Measurements from ENCODE around the gene ELK3.

The ELK3 gene

DNA sequence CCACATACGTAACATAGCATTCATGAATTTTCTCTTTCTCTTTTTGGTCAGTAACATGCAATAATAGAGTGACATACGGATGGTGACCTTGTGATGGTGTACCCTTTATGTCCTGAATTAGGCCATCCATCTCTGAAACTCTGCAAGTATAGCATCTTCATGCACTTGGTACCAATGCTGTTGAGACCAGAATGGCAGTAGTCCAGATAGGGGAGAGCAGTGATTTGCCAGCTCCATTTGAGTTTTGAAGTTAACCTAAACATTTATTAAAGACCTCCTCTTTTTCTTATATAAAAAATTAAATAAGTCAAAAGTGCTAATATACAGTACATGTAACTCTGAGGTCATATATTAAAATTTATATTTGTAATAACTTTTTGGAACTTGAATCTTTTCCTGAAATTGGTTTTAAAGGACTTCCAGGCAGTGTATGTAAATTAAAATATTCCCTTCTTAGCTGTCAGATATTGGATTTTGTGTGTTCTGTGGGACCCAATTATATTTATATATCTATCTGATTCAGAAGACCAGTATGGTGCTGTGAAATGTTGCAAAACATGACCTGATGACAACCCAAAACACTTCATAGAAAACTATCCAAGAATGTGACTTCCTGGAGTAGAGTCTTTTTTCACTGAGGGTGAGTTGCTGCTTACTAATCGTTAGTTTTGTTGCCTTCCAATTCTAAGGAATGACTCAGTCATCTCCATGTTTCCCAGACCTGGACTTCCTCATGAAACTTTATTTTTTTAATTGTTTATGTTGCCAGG lies 3.5 kb downstream of the ELK3 start:
- H3K36me3 Mint-ChIP-seq, result peaks cover 8% of the 10 kb centered on the region
- H3K9me3 Mint-ChIP-seq (ENCODE audit: low read depth), result no peaks in the 10 kb centered on the region
- peak overlapping the region; percentile 94 for H3K4me3 Mint-ChIP-seq
- no peaks in the 10 kb centered on the region for H3K27me3 Mint-ChIP-seq
- H3K4me1 Mint-ChIP-seq (ENCODE audit: low read depth), result peaks cover 57% of the 10 kb centered on the region
- H3K27ac Mint-ChIP-seq, result peak overlapping the region; percentile 98

DNA sequence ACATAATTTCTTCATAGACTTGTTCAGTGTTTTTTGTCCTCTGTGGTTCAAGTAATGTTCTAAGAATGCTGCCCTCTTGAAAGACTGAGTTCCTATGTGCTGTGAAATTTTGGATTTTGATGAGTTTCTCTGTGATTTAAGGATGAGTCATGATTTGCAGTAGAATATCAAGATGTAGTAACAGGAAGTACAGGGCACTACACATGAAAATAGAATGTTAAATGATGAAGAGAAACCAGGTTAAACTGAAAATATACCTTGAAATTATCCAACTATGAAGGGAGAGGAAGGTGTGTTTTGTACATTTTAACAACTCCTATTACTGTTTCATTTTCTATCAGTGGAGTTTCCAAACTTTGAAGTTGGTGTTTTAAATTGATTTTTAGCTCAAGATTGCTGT lies 4.8 kb downstream of the ELK3 start:
- Mint-ChIP-seq H3K36me3 (peaks cover 12% of the 10 kb centered on the region), H3K27me3 (no peaks in the 10 kb centered on the region), H3K9me3 (ENCODE audit: low read depth) (no peaks in the 10 kb centered on the region), H3K27ac (peak overlapping the region; percentile 91), H3K4me1 (ENCODE audit: low read depth) (peaks cover 57% of the 10 kb centered on the region), H3K4me3 (peak overlapping the region; percentile 94)

DNA sequence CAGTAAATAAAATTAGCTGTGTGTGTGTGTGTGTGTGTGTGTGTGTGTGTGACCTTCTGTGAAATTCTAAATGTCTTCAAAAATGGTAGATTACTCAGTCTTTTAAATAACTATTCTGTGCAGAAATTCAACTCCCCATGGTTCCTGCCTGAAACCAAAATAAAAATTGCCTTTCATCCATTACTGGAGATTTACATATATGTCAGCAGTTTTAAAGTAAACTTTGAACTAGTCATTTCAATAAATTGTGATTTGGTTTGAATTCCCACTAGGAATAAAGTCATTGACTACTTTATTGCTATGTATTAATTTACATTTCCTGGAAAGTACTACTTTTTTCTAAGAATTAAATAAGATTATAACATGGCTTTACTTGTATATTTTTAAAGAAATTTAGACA lies 5.3 kb downstream of the ELK3 start:
- Mint-ChIP-seq H3K4me1 (ENCODE audit: low read depth) (peaks cover 60% of the 10 kb centered on the region), H3K27ac (peak overlapping the region; percentile 91), H3K4me3 (peak overlapping the region; percentile 94), H3K36me3 (peaks cover 12% of the 10 kb centered on the region), H3K27me3 (no peaks in the 10 kb centered on the region), H3K9me3 (ENCODE audit: low read depth) (no peaks in the 10 kb centered on the region)

DNA sequence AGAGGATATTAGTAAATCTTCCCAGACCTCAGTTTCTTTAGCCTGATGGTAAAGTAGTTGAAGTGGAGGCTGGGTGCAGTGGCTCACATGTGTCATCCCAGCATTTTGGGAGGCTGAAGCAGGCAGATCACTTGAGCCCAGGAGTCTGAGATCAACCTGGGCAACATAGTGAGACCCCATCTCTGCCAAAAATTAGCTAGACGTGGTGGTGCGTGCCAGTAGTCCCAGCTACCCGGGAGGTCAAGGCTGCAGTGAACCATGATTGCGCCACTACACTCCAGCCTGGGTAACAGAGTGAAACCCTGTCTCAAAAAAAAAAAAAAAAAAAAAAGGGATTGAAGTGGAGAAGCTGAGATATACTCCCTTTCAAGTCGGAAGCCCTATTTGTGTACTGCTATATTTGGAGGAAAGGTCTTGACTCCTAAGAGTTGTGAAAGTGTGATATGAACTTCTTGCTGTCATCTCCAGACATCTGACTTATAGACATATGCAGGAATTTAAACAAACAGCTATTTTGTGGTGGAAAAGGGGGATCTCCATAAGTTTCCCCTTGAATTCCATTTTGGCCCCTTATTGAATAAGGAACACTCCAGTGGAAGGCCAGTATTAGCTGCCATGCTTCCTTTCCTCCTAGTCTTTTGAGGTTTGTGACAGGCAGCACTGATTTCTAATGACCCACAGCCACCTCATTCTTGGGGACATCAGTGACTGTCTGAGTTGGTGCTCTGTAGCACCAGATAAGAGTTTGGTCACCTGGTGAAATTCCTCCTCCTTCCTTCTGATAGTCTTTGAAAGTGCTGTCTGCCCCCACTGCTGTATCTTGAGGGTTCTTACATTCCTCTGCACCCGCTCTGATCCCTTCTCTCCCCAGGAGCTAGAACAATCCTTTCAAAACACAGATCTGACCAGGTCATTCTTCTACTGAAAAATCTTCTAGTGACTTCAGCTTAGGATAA lies 7.4 kb downstream of the ELK3 start:
- Mint-ChIP-seq H3K4me1 (ENCODE audit: low read depth) (peaks cover 74% of the 10 kb centered on the region), H3K27ac (peak overlapping the region; percentile 61), H3K9me3 (ENCODE audit: low read depth) (no peaks in the 10 kb centered on the region), H3K4me3 (peak overlapping the region; percentile 22), H3K27me3 (no peaks in the 10 kb centered on the region), H3K36me3 (peaks cover 12% of the 10 kb centered on the region)

DNA sequence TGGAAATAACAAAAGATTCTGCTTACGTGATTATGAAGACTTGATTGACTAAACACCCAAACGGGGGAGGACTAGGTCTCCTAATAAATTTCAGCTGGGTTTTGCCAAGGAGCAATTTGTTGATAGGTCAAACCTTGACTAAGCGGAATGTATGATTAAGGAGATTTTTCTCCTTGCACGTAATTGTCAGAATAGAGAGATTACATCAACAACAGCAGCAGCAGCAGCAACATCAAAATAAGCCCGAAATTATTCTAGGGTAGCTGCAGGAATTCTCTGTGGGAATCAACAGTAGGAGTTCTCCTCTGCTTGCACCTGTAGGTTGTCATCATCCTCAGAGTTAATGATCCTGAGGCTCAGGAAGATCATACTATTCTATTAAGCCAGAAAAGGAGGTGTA lies 10.2 kb downstream of the ELK3 start:
- peaks cover 74% of the 10 kb centered on the region for H3K4me1 Mint-ChIP-seq (ENCODE audit: low read depth)
- H3K9me3 Mint-ChIP-seq (ENCODE audit: low read depth), result no peaks in the 10 kb centered on the region
- peaks cover 12% of the 10 kb centered on the region for H3K36me3 Mint-ChIP-seq
- no peaks in the 10 kb centered on the region for H3K27me3 Mint-ChIP-seq
- H3K27ac Mint-ChIP-seq, result peak overlapping the region; percentile 22
- H3K4me3 Mint-ChIP-seq, result no peak overlapping the region

DNA sequence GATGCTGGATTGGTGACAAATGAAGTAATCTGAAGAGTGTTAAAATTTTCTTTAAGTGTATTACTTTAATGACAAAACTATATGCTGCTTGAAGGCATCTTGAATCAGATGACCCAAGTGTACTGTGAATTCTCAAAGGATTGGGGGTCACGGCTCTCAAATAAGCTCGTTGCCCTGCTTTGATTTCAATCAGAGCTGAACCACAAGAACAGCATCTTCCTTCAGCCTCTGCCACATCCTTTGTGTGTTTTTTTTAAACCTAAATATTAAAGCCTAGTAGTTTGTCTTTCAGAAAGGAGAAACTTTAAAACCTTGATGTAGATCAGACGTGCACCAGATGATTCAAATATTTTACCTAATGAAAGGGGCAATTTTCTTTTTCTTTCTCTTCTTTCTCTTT lies 11.7 kb downstream of the ELK3 start:
- Mint-ChIP-seq H3K36me3 (peaks cover 12% of the 10 kb centered on the region), H3K27ac (peak overlapping the region; percentile 64), H3K9me3 (ENCODE audit: low read depth) (no peaks in the 10 kb centered on the region), H3K27me3 (no peaks in the 10 kb centered on the region), H3K4me3 (peak overlapping the region; percentile 11), H3K4me1 (ENCODE audit: low read depth) (peaks cover 81% of the 10 kb centered on the region)

DNA sequence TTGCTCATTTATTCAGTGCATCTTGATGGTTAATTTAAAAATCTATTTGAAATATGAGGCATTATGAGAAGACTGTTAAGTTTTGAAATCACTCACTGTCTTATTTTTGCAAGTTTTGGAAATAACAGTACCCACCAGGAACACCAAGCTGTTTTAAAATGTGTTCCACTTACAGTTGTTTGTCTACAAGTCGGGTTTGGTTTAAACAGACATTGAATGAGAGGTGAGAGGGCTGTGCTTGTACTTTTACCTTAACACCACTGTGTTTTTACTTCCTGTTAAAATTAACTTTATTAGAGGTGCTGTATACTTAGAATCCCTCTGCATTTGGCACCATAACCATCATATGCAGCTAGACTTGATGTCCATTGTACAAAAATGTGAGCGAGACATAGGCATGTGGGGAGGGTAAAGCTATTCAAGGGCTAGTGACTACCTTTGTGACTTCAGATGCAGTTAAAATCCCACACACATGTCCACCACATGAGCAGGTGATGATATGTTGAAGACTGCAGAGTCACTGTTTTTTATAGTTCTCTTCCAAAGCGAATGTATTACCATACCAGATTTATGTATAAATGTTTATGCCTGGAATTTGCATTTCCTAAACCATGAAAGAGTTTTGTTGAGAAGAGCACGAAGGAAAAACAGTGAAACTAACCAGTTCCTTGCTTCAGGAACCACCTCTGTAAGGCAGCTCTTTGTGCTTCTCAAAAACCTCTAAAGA lies 12.9 kb downstream of the ELK3 start:
- peak overlapping the region; percentile 11 for H3K4me3 Mint-ChIP-seq
- H3K27ac Mint-ChIP-seq, result peak overlapping the region; percentile 83
- peaks cover 89% of the 10 kb centered on the region for H3K4me1 Mint-ChIP-seq (ENCODE audit: low read depth)
- H3K27me3 Mint-ChIP-seq, result no peaks in the 10 kb centered on the region
- H3K36me3 Mint-ChIP-seq, result peaks cover 9% of the 10 kb centered on the region
- no peaks in the 10 kb centered on the region for H3K9me3 Mint-ChIP-seq (ENCODE audit: low read depth)

DNA sequence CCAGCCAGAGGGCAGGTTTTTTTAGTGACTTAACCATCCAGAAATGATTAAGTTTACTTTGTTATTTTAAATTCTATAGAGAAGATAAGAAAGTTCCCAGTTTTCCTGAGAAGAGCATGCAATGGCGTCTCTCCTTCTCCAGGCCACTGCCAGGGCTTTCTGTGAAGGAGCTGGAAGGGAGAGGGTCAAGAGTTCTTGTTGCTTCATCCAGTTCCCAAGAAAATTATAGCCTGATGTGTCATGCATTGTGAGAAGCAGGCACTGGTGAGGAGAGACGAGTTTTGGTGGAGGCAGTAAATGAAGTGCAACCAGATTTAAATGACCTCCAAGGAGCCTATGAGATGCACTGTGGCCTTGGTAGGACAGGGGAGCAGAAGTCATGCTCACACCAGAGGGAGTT lies 14.2 kb downstream of the ELK3 start:
- peak overlapping the region; percentile 79 for H3K4me3 Mint-ChIP-seq

DNA sequence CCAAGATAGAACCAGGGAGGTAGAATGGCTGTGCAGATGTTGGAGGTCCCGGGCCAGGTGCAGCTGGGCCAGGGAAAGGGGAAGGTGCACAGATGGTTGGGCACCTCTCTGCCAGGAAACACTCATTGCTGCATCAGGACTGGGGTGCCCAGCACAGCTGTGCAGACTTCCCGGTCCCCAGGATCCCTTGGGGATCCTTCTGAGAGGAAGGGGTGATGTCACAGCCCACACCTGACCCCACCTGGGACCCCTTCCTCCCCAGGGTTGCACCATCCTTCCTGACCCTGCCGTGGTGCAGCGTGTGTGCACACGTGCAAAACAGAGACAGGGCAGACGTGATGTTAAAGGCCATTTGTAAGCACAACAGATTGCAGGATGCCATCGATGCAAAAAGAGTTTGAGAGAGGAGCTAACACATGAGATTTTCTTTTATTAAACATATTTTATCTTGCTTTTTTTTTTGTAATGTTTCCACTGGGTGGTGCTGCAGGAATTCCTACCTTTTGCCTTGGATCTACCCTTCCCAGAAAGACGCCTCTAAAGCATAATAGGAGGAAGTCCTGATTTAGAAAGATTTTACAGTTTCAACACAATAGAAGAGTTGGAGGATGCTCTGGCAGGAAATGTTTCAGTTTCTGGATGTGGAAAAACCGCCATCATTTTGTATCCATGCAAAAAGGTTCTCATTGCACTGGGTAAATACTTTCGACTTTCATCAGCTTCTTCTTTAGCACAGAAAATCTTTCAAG lies 14.8 kb downstream of the ELK3 start:
- Mint-ChIP-seq H3K9me3 (ENCODE audit: low read depth) (no peaks in the 10 kb centered on the region), H3K4me1 (ENCODE audit: low read depth) (peaks cover 98% of the 10 kb centered on the region)

More for the DNA sequence above, 14.2 kb downstream of the ELK3 start:
- Mint-ChIP-seq H3K9me3 (ENCODE audit: low read depth) (no peaks in the 10 kb centered on the region), H3K27ac (peak overlapping the region; percentile 91), H3K36me3 (peaks cover 4% of the 10 kb centered on the region), H3K4me1 (ENCODE audit: low read depth) (peaks cover 95% of the 10 kb centered on the region), H3K27me3 (no peaks in the 10 kb centered on the region)

DNA sequence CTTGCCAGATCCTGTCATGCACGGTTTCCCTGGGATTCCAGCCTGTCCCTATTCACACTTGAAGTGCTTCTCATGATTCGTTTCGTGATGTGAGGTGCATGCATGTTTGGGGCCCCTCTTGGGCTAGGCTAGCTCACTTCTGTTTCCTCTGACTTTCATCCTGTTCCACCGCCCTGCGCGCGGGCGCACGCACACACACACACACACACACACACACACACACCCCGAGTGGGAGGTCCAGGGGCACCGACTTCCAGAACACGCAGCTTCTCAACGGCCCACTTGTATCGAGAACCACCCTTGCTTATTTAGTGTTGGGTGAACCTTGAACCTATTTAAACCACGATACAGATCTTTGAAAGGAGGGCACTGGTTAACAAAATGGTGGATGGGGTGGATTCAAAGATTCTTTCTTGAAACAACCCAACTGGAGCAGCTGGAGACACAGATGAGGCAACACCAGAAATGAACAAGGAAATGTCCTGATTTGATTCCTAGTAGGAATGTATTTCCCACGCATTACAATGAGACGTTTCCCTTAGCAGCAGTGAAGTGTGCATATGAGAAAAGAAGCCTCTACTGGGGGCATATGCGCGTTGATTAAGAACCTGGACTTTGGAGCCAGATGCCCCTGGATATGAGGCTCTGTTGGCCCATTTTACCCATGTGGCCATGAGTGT lies 16.3 kb downstream of the ELK3 start:
- H3K9me3 Mint-ChIP-seq (ENCODE audit: low read depth), result no peaks in the 10 kb centered on the region
- H3K27ac Mint-ChIP-seq, result peak overlapping the region; percentile 91
- H3K36me3 Mint-ChIP-seq, result peaks cover 3% of the 10 kb centered on the region
- H3K4me3 Mint-ChIP-seq, result peak overlapping the region; percentile 79
- H3K4me1 Mint-ChIP-seq (ENCODE audit: low read depth), result peaks cover 93% of the 10 kb centered on the region
- H3K27me3 Mint-ChIP-seq, result no peaks in the 10 kb centered on the region

More for the DNA sequence above, 14.8 kb downstream of the ELK3 start:
- Mint-ChIP-seq H3K4me3 (peak overlapping the region; percentile 79), H3K27ac (peak overlapping the region; percentile 91), H3K27me3 (no peaks in the 10 kb centered on the region), H3K36me3 (peaks cover 3% of the 10 kb centered on the region)

DNA sequence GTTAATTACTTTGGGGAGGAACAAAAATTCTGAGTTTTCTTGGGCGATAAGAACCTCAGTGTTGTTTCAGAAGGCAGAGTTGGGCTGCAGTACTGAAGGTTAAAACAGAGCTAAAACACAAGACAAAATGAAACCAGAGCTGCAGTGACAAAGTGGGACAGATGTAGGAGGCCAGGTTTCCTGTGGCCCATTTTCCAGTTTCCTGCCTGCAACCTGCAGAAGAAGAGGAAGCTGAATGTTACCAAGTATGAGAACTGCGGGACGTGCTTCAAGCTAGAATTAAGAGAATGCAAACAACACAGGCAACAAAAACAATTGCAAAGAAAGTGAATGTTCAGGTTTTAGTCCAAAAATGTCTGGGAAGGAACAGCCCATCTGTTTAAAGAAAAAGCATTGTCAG lies 17.8 kb downstream of the ELK3 start:
- Mint-ChIP-seq H3K27ac (peak overlapping the region; percentile 91), H3K9me3 (ENCODE audit: low read depth) (no peaks in the 10 kb centered on the region), H3K4me1 (ENCODE audit: low read depth) (peaks cover 83% of the 10 kb centered on the region), H3K36me3 (peaks cover 3% of the 10 kb centered on the region), H3K4me3 (peak overlapping the region; percentile 78), H3K27me3 (no peaks in the 10 kb centered on the region)

DNA sequence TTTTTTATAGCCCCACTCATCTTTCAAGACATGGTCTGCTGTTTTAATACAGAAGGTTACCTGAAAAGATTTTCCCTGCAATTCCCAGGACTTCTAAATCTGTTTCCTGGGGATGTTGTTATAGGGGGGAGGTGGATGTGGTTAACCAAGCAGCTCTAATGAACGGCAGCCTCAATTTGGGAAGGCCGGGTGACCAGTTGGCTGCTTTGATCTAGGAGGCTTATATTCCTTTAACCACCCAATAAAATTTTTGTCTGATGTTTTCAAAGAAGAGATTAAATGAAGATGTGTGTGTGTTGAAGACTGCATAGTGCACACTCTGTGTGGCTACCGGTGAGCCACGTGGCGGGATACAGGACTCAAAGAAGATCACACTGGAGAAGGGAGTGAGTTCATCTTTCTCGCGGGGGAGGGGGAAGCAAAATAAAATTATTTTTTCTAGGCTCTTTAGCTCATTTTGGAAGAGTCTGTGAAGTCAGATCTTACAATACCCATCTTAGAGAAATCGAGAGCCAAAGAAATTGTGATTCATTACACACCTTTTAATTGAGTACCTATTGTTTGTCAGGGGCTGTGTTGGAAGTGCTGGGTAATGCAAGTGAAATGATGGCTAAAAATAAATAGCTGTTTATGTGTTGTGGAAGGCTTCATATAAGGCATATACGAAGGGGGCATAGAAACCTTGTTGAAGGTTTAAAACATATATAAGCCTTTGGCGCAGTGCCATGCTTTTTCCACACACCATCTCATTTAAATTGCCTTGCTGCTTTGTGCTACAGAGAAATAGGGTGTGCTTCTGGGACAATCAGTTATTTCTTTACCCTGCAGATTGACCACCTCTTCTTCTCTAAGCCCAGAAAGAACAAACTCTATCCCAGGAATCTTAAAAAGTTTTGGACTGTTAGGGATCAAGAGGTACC lies 18.5 kb downstream of the ELK3 start:
- H3K4me3 Mint-ChIP-seq, result peak overlapping the region; percentile 78
- H3K27me3 Mint-ChIP-seq, result no peaks in the 10 kb centered on the region
- H3K9me3 Mint-ChIP-seq (ENCODE audit: low read depth), result no peaks in the 10 kb centered on the region
- peaks cover 77% of the 10 kb centered on the region for H3K4me1 Mint-ChIP-seq (ENCODE audit: low read depth)
- peaks cover 3% of the 10 kb centered on the region for H3K36me3 Mint-ChIP-seq
- peak overlapping the region; percentile 91 for H3K27ac Mint-ChIP-seq

DNA sequence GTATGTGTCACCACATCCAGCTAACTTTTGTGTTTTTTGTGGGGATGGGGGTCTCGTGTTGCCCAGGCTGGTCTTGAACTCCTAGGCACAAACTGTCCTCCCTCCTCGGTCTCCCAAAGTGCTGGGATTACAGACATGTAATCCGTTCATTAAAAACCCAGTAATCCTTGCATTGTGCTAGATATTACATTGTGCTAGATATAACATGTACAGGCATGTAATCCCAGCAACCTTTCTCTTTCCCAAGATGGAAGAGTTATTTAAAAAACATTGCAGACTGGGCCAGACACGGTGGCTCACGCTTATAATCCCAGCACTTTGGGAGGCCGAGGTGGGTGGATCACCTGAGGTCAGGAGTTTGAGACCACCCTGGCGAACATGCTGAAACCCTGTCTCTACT lies 19.7 kb downstream of the ELK3 start:
- H3K4me1 Mint-ChIP-seq (ENCODE audit: low read depth), result peaks cover 70% of the 10 kb centered on the region
- peak overlapping the region; percentile 49 for H3K4me3 Mint-ChIP-seq
- no peaks in the 10 kb centered on the region for H3K9me3 Mint-ChIP-seq (ENCODE audit: low read depth)
- H3K36me3 Mint-ChIP-seq, result peaks cover 3% of the 10 kb centered on the region
- H3K27ac Mint-ChIP-seq, result peak overlapping the region; percentile 91
- H3K27me3 Mint-ChIP-seq, result no peaks in the 10 kb centered on the region
